Natural killer cell (primary cell): ENCODE measurements around the gene CLDN5. TPM values are rescaled to one million over a fixed set of nuclear protein-coding genes. Genes with fewer than 3 reads are reported as not detected.

Experiments used
- ATAC-seq, 3 donors: fragments of 150-1000 bp in 2 of 3; fragments of 200-7000 bp in 1 of 3; cut with Tn5 transposase; 1 replicate in 1 of 3; 2 replicates in 2 of 3; pipeline ENCODE4 v1.10.0; 2021; ENCODE audit warnings: mild to moderate bottlenecking in 2 of 3, moderate library complexity in 2 of 3
- DNase-seq, 2 donors: peaks; one replicate each; pipeline versions ENCODE4 v3.0.0 to v3.0.0-alpha.2; 2013 to 2021; ENCODE audit warnings: mixed read lengths in 1 of 2
- H3K27ac ChIP-seq: one replicate; pipeline ENCODE4 v1.5.1; 2013; ENCODE audit warnings: mild to moderate bottlenecking, low read length
- H3K27me3 ChIP-seq: one replicate; pipeline ENCODE4 v1.6.1; 2013; ENCODE audit warnings: low read length; ENCODE audit not compliant: control insufficient read depth, insufficient read depth
- H3K36me3 ChIP-seq: one replicate; pipeline ENCODE4 v1.6.1; 2013; ENCODE audit warnings: low read length; ENCODE audit not compliant: control insufficient read depth, insufficient read depth
- H3K4me1 ChIP-seq: one replicate; pipeline ENCODE4 v1.6.1; 2013; ENCODE audit warnings: low read length; ENCODE audit not compliant: control insufficient read depth, insufficient read depth
- H3K4me3 ChIP-seq: one replicate; pipeline ENCODE4 v1.5.1; 2013; ENCODE audit warnings: low read length
- H3K9me3 ChIP-seq: one replicate; pipeline ENCODE4 v1.6.1; 2013; ENCODE audit warnings: low read length; ENCODE audit not compliant: control insufficient read depth, insufficient read depth
- H3K27ac Mint-ChIP-seq, 2 donors: one replicate each; pipeline ENCODE4 v1.8.0; 2022; ENCODE audit warnings: mild to moderate bottlenecking in 2 of 2, mixed read lengths in 2 of 2, moderate library complexity in 1 of 2
- H3K27me3 Mint-ChIP-seq, 2 donors: one replicate each; pipeline ENCODE4 v1.8.0; 2022; ENCODE audit warnings: low read depth in 2 of 2, mixed read lengths in 2 of 2
- H3K36me3 Mint-ChIP-seq: one replicate; pipeline ENCODE4 v1.8.0; 2022; ENCODE audit warnings: mixed read lengths
- H3K4me1 Mint-ChIP-seq, 2 donors: one replicate each; pipeline ENCODE4 v1.8.0; 2022; ENCODE audit warnings: mixed read lengths in 2 of 2
- H3K4me3 Mint-ChIP-seq: one replicate; pipeline ENCODE4 v1.8.0; 2022; ENCODE audit warnings: mild to moderate bottlenecking, moderate library complexity, mixed read lengths
- H3K9me3 Mint-ChIP-seq, 2 donors: one replicate each; pipeline ENCODE4 v1.8.0; 2022; ENCODE audit warnings: mixed read lengths in 2 of 2
- WGBS: methylation state at CpG from one replicate; pipeline ENCODE4 v1.1.7; 2013; ENCODE audit warnings: missing lambda C conversion rate; ENCODE audit not compliant: insufficient coverage; 5-methylcytosine and 5-hydroxymethylcytosine counted together
- intact Hi-C: fragments of 100-400 bp; cut with micrococcal nuclease; formaldehyde crosslinking; loops from one replicate; pipeline ENCODE4 v1.14.2; 2022
- total RNA-seq, 4 donors: library from RNA; stranded (reverse); fragments of 120-200 nt in 1 of 4; gene quantifications; one replicate each; pipeline versions ENCODE4 v1.2.3 to v1.2.4, GENCODE V29; 2013 to 2022
- TF ChIP-seq, protein P1 (sequence below): fragments of 200-600 bp; IDR thresholded peaks from one replicate; pipeline ENCODE4 v1.8.0; 2022; ENCODE audit warnings: antibody characterized with exemption

Gene CLDN5
- total RNA-seq: 1 to 10 TPM in 2 of 3 donors, not detected in 1; 1.3 to 1.7 TPM
- 3.7 TPM for total RNA-seq (2013)

DNA sequence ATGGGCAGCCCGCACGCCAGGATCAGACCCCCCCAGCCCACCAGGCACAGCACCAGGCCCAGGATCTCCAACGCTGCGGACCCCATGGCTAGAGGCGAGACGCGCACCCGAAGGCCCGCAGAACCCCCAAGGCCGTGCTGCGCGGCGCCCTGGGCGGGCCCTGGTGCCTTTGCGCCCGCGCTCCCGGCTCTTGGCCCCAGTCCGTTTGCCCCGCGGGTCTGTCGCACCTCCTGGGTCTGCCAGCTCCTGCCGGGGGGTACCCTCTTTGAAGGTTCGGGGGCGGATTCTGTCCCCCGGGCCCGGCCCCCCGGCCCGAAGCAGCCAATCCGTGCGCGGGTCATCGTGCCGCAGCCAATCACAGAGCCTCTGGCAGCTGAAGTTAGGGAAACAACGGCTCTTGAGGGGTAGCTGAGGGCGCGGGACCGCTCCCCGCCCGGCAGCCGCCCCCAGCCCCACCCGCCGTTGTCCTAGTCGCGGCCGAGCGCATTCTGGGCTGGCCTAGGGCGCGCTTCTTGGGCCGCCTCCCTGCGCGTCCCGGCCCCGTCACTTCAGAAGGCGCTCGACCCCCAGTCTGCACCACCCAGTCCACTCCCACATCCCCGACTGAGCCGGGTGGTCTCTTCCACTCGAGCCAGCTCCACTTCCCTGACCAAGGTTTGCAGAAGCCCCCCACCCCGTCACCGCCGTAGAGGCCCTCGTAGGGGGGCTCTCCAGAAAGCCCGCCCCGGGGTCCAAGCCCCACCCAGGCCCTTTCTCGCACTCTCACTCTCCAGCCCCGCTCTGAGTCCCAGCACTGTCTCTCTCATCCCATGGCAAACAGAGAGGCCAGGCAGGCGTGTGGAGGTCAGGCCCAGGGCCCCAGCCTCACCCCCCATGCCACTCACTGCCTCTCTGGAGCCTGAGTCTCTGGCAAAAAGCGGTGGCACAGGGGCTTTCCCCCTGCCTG lies at the start of gene CLDN5:
Gene CLDN5 (minus strand): TSS at position 241 of the 946 bp plus-strand sequence. CDS start 155 bp downstream, at position 86.
- H3K27ac Mint-ChIP-seq: no peak within 1 kb of the TSS
- 10% methylated on average over 69 of the region's 69 CpGs for WGBS
- H3K27me3 ChIP-seq: peaks cover 11% of the 10 kb centered on the region
- TF ChIP-seq, protein P1, sequence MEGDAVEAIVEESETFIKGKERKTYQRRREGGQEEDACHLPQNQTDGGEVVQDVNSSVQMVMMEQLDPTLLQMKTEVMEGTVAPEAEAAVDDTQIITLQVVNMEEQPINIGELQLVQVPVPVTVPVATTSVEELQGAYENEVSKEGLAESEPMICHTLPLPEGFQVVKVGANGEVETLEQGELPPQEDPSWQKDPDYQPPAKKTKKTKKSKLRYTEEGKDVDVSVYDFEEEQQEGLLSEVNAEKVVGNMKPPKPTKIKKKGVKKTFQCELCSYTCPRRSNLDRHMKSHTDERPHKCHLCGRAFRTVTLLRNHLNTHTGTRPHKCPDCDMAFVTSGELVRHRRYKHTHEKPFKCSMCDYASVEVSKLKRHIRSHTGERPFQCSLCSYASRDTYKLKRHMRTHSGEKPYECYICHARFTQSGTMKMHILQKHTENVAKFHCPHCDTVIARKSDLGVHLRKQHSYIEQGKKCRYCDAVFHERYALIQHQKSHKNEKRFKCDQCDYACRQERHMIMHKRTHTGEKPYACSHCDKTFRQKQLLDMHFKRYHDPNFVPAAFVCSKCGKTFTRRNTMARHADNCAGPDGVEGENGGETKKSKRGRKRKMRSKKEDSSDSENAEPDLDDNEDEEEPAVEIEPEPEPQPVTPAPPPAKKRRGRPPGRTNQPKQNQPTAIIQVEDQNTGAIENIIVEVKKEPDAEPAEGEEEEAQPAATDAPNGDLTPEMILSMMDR: no peak
- H3K36me3 Mint-ChIP-seq: no peaks in the 10 kb centered on the region
- H3K4me1 ChIP-seq: peaks cover 5% of the 10 kb centered on the region
- no peak within 1 kb of the TSS for H3K4me3 ChIP-seq
- peaks cover 0 to 9% of the 10 kb centered on the region in 2 donors for H3K4me1 Mint-ChIP-seq
- H3K9me3 ChIP-seq: no peaks in the 10 kb centered on the region
- H3K27me3 Mint-ChIP-seq: peaks cover 0 to 20% of the 10 kb centered on the region in 2 donors
- intact Hi-C loops: no loop called here
- no peaks in the 10 kb centered on the region for H3K36me3 ChIP-seq
- no peak for DNase-seq
- no peaks in the 10 kb centered on the region for H3K9me3 Mint-ChIP-seq
- no peak within 1 kb of the TSS for H3K27ac ChIP-seq
- H3K4me3 Mint-ChIP-seq: no peak within 1 kb of the TSS
- no peak for ATAC-seq

- Mint-ChIP-seq H3K36me3 (no peaks in the 10 kb centered on the region), H3K4me1 (peaks cover 7 to 20% of the 10 kb centered on the region in 2 donors), H3K27me3 (peaks cover 0 to 2% of the 10 kb centered on the region in 2 donors), H3K9me3 (no peaks in the 10 kb centered on the region), H3K27ac (no peak overlapping the region), H3K4me3 (no peak overlapping the region)
- DNase-seq (no peak), ATAC-seq (no peak)
- intact Hi-C loops: no loop called here
- WGBS: 100% methylated on average over 4 of the region's 6 CpGs
- Histone ChIP-seq H3K27me3 (no peaks in the 10 kb centered on the region), H3K27ac (no peak overlapping the region), H3K4me1 (peaks cover 11% of the 10 kb centered on the region), H3K36me3 (no peaks in the 10 kb centered on the region), H3K4me3 (no peak overlapping the region), H3K9me3 (no peaks in the 10 kb centered on the region)
- TF ChIP-seq, protein P1: no peak
Measured at GRCh38 chr22:19571995-19572394, 47.8 kb upstream of the CLDN5 start.

GRCh38 chr22:19571207-19571795 lies 47.1 kb upstream of the CLDN5 start:
- no peaks in the 10 kb centered on the region for H3K9me3 ChIP-seq
- 72% methylated on average over 5 of the region's 5 CpGs for WGBS
- ATAC-seq: no peak
- H3K27me3 Mint-ChIP-seq: peaks cover 0 to 2% of the 10 kb centered on the region in 2 donors
- no peak overlapping the region for H3K4me3 Mint-ChIP-seq
- no peak for DNase-seq
- H3K4me1 ChIP-seq: peaks cover 4% of the 10 kb centered on the region
- H3K27ac Mint-ChIP-seq: no peak overlapping the region
- peaks cover under 1 to 13% of the 10 kb centered on the region in 2 donors for H3K4me1 Mint-ChIP-seq
- H3K4me3 ChIP-seq: no peak overlapping the region
- no peaks in the 10 kb centered on the region for H3K36me3 Mint-ChIP-seq
- H3K9me3 Mint-ChIP-seq: no peaks in the 10 kb centered on the region
- H3K27ac ChIP-seq: no peak overlapping the region
- H3K27me3 ChIP-seq: no peaks in the 10 kb centered on the region
- intact Hi-C loops: no loop called here
- TF ChIP-seq, protein P1: no peak
- no peaks in the 10 kb centered on the region for H3K36me3 ChIP-seq
